H9 (cell line): ENCODE measurements around the gene HOXC12. TPM values are rescaled to one million over a fixed set of nuclear protein-coding genes. Genes with fewer than 3 reads are reported as not detected.

Source experiments
- DNase-seq: peaks from one replicate; pipeline ENCODE4 v3.0.0-alpha.2; 2017
- H2AFZ ChIP-seq: one replicate; pipeline ENCODE4 v1.6.1; 2013; ENCODE audit warnings: mild to moderate bottlenecking, low read length, control low read depth, moderate library complexity
- H2AK5ac ChIP-seq: 2 replicates; pipeline ENCODE4 v1.6.1; 2013; ENCODE audit warnings: low read length, control low read depth, mixed read lengths; ENCODE audit not compliant: insufficient read length
- H2BK120ac ChIP-seq: one replicate; pipeline ENCODE4 v1.6.1; 2013; ENCODE audit warnings: low read depth, mild to moderate bottlenecking, low read length, control low read depth, inconsistent platforms; ENCODE audit not compliant: poor library complexity, severe bottlenecking
- H2BK12ac ChIP-seq: 2 replicates; pipeline ENCODE4 v1.6.1; 2013; ENCODE audit warnings: low read length, control low read depth, mixed read lengths, low read depth; ENCODE audit not compliant: insufficient read length
- H2BK15ac ChIP-seq: 2 replicates; pipeline ENCODE4 v1.6.1; 2013; ENCODE audit warnings: low read depth, low read length, control low read depth
- H2BK20ac ChIP-seq: one replicate; pipeline ENCODE4 v1.6.1; 2013; ENCODE audit warnings: low read depth, mild to moderate bottlenecking, low read length, control low read depth, inconsistent platforms; ENCODE audit not compliant: poor library complexity, severe bottlenecking
- H2BK5ac ChIP-seq: 2 replicates; pipeline ENCODE4 v1.6.1; 2013; ENCODE audit warnings: low read length, control low read depth, mixed read lengths; ENCODE audit not compliant: insufficient read length
- H3K14ac ChIP-seq: 2 replicates; pipeline ENCODE4 v1.6.1; 2013; ENCODE audit warnings: low read length, control low read depth; ENCODE audit not compliant: insufficient read depth
- H3K18ac ChIP-seq: 2 replicates; pipeline ENCODE4 v1.6.1; 2013; ENCODE audit warnings: low read depth, mild to moderate bottlenecking, mixed read lengths, low read length, control low read depth; ENCODE audit not compliant: insufficient read length
- H3K23ac ChIP-seq: 2 replicates; pipeline ENCODE4 v1.6.1; 2013; ENCODE audit warnings: low read length, control low read depth, mixed read lengths, low read depth; ENCODE audit not compliant: insufficient read length
- H3K23me2 ChIP-seq: 2 replicates; pipeline ENCODE4 v1.6.1; 2013; ENCODE audit warnings: low read depth, mild to moderate bottlenecking, mixed read lengths, low read length, control low read depth; ENCODE audit not compliant: insufficient read length, poor library complexity, severe bottlenecking
- H3K27ac ChIP-seq: 2 replicates; pipeline ENCODE4 v1.5.1; 2013; ENCODE audit warnings: low read length, control low read depth, mixed read lengths, low read depth; ENCODE audit not compliant: insufficient read length
- H3K27me3 ChIP-seq: 2 replicates; pipeline ENCODE4 v1.6.1; 2013; ENCODE audit warnings: low read length, control low read depth, inconsistent platforms; ENCODE audit not compliant: insufficient read depth
- H3K4ac ChIP-seq: 2 replicates; pipeline ENCODE4 v1.6.1; 2013; ENCODE audit warnings: low read depth, mild to moderate bottlenecking, control low read depth, inconsistent platforms, low read length, moderate library complexity
- H3K4me1 ChIP-seq: 2 replicates; pipeline ENCODE4 v1.6.1; 2013; ENCODE audit warnings: low read length, control low read depth, inconsistent platforms; ENCODE audit not compliant: insufficient read depth
- H3K4me2 ChIP-seq: 2 replicates; pipeline ENCODE4 v1.6.1; 2013; ENCODE audit warnings: low read length, control low read depth, mixed read lengths; ENCODE audit not compliant: insufficient read length, insufficient read depth
- H3K56ac ChIP-seq: 2 replicates; pipeline ENCODE4 v1.6.1; 2013; ENCODE audit warnings: low read depth, mild to moderate bottlenecking, mixed read lengths, low read length, control low read depth; ENCODE audit not compliant: insufficient read length
- H3K79me1 ChIP-seq: 2 replicates; pipeline ENCODE4 v1.6.1; 2013; ENCODE audit warnings: low read depth, mild to moderate bottlenecking, moderate library complexity, low read length, control low read depth, inconsistent platforms; ENCODE audit not compliant: insufficient read depth, poor library complexity, severe bottlenecking
- H3K79me2 ChIP-seq: 2 replicates; pipeline ENCODE4 v1.6.1; 2013; ENCODE audit warnings: low read length, control low read depth, inconsistent platforms; ENCODE audit not compliant: insufficient read depth
- H3K9ac ChIP-seq: 2 replicates; pipeline ENCODE4 v1.6.1; 2013; ENCODE audit warnings: low read length, control low read depth, mixed read lengths; ENCODE audit not compliant: insufficient read length; ENCODE audit errors: extremely low read depth
- H3K9me3 ChIP-seq: one replicate; pipeline ENCODE4 v1.6.1; 2013; ENCODE audit warnings: low read depth, low read length, inconsistent platforms; ENCODE audit not compliant: control insufficient read depth
- H3T11ph ChIP-seq: one replicate; pipeline ENCODE4 v1.6.1; 2013; ENCODE audit warnings: mild to moderate bottlenecking, low read length, control low read depth, inconsistent platforms
- H4K20me1 ChIP-seq: one replicate; pipeline ENCODE4 v1.6.1; 2013; ENCODE audit not compliant: control insufficient read depth, insufficient read length, insufficient read depth
- H4K5ac ChIP-seq: 2 replicates; pipeline ENCODE4 v1.6.1; 2013; ENCODE audit warnings: low read depth, mild to moderate bottlenecking, mixed read lengths, low read length, control low read depth; ENCODE audit not compliant: insufficient read length
- H4K8ac ChIP-seq: replicated peaks from 2 replicates; pipeline ENCODE4 v1.6.1; 2013; ENCODE audit warnings: low read length, control low read depth, mixed read lengths, low read depth; ENCODE audit not compliant: insufficient read length
- H4K91ac ChIP-seq: 2 replicates; pipeline ENCODE4 v1.6.1; 2013; ENCODE audit warnings: low read depth, mild to moderate bottlenecking, moderate library complexity, mixed read lengths, low read length, control low read depth; ENCODE audit not compliant: insufficient read length
- H3K27ac Mint-ChIP-seq, 3 experiments: 2 replicates in 2 of 3; 3 replicates in 1 of 3; pipeline ENCODE4 v1.8.0; 2020 to 2021; ENCODE audit warnings: mixed read lengths in 3 of 3, mild to moderate bottlenecking in 1 of 3, moderate library complexity in 1 of 3
- H3K27me3 Mint-ChIP-seq: 2 replicates; pipeline ENCODE4 v1.8.0; 2021; ENCODE audit warnings: low read depth, mild to moderate bottlenecking, moderate library complexity, mixed read lengths
- H3K36me3 Mint-ChIP-seq, 3 experiments: 2 replicates in 2 of 3; 3 replicates in 1 of 3; pipeline ENCODE4 v1.8.0; 2020 to 2021; ENCODE audit warnings: low read depth in 3 of 3, mixed read lengths in 3 of 3; ENCODE audit not compliant: insufficient read depth in 1 of 3
- H3K4me1 Mint-ChIP-seq, 2 experiments: 2 replicates each; pipeline ENCODE4 v1.8.0; 2020; ENCODE audit warnings: mixed read lengths in 2 of 2
- H3K4me3 Mint-ChIP-seq, 2 experiments: 2 replicates in 1 of 2; 3 replicates in 1 of 2; pipeline ENCODE4 v1.8.0; 2020 to 2021; ENCODE audit warnings: mild to moderate bottlenecking in 2 of 2, mixed read lengths in 2 of 2, moderate library complexity in 1 of 2
- H3K9me3 Mint-ChIP-seq, 2 experiments: 2 replicates in 1 of 2; 3 replicates in 1 of 2; pipeline ENCODE4 v1.8.0; 2020; ENCODE audit warnings: mild to moderate bottlenecking in 2 of 2, mixed read lengths in 2 of 2, moderate library complexity in 1 of 2
- WGBS: extraction: QIAGEN DNeasy Blood & Tissue Kit; methylation state at CpG from one replicate; pipeline ENCODE4 v1.1.7; 2013; ENCODE audit warnings: missing lambda C conversion rate, low lambda C conversion rate, mixed read lengths; ENCODE audit not compliant: insufficient read length; ENCODE audit errors: extremely low coverage; 5-methylcytosine and 5-hydroxymethylcytosine counted together
- total RNA-seq: library from RNA; stranded (reverse); gene quantifications from 2 replicates; pipeline ENCODE4 v1.2.1, GENCODE V29; 2021
- TF ChIP-seq, protein P1 (sequence below): fragments of 200-600 bp; sonication (generic); conservative IDR thresholded peaks from 3 replicates; pipeline ENCODE4 v1.8.0; 2021; ENCODE audit warnings: antibody characterized with exemption, mild to moderate bottlenecking

The HOXC12 gene
- total RNA-seq, 1 experiment from 2014 or later: not detected

DNA sequence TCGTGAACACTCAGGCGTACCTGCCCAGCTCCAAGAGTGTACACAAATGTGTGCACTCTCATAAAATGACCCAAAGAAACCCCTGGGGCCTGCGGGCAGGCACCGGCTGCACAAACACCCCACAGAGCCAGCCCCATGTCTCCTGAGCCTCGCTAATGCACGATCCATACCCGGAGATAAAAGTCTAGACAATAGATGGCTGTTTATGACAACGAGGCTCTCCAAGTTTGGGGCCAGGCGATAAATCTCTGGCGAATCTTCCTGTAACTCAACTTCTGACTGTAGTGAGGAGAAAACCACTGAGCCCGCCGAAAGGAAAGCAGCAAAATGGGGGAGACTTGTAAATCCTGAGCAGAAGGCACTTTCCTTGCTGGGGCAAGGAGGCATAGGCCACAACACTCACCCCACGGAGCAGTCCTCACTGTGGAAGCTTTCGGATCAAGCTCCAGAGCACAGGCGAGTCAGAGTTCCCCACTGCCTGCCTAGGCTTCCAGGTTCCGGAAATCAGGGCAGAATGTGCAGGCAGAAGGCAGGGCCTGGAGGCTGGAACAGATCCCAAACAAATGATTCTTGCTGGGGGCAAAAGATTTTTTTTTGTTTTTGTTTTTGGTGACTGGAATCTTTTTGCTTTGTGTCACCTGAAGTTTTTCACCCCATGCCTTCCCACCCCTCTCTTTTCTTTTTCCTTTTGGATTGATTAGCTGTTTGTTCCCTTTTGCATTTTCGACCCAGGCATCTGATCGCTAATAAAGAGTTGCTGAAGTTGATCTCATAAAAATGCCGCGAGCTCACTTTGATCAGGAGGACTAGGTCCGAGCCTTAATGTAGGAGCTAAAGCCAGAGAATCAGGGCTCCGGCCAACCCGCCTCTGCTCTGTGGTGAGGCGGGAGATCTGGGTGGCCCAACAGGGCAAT lies 13.8 kb downstream of the HOXC12 start:
- no peak overlapping the region for H2BK15ac ChIP-seq
- no peak overlapping the region for H4K8ac ChIP-seq
- no peak overlapping the region for H3T11ph ChIP-seq
- Mint-ChIP-seq H3K4me3 (no peak overlapping the region), H3K9me3 (peaks cover 2 to 13% of the 10 kb centered on the region in 2 experiments; a peak in 3 of 5 replicates), H3K4me1 (peaks cover 14 to 19% of the 10 kb centered on the region in 2 experiments), H3K27me3 (peaks cover 100% of the 10 kb centered on the region), H3K36me3 (peaks cover 0 to 5% (median 1%) of the 10 kb centered on the region in 3 experiments; a peak in 2 of 7 replicates), H3K27ac (no peak overlapping the region)
- no peak overlapping the region for H4K91ac ChIP-seq
- no peak overlapping the region for H3K4me2 ChIP-seq
- H2BK12ac ChIP-seq: no peak overlapping the region
- no peaks in the 10 kb centered on the region for H3K4me1 ChIP-seq
- no peak overlapping the region for H2BK20ac ChIP-seq
- no peak overlapping the region for H3K56ac ChIP-seq
- H2BK5ac ChIP-seq: no peak overlapping the region
- no peaks in the 10 kb centered on the region for H3K79me2 ChIP-seq
- no peak overlapping the region for H3K18ac ChIP-seq
- H3K27ac ChIP-seq: no peak overlapping the region
- H3K14ac ChIP-seq: no peak overlapping the region
- H3K27me3 ChIP-seq: peaks cover 96% of the 10 kb centered on the region
- no peaks in the 10 kb centered on the region for H4K20me1 ChIP-seq
- DNase-seq: no peak
- H2AFZ ChIP-seq: no peak overlapping the region
- TF ChIP-seq, protein P1, sequence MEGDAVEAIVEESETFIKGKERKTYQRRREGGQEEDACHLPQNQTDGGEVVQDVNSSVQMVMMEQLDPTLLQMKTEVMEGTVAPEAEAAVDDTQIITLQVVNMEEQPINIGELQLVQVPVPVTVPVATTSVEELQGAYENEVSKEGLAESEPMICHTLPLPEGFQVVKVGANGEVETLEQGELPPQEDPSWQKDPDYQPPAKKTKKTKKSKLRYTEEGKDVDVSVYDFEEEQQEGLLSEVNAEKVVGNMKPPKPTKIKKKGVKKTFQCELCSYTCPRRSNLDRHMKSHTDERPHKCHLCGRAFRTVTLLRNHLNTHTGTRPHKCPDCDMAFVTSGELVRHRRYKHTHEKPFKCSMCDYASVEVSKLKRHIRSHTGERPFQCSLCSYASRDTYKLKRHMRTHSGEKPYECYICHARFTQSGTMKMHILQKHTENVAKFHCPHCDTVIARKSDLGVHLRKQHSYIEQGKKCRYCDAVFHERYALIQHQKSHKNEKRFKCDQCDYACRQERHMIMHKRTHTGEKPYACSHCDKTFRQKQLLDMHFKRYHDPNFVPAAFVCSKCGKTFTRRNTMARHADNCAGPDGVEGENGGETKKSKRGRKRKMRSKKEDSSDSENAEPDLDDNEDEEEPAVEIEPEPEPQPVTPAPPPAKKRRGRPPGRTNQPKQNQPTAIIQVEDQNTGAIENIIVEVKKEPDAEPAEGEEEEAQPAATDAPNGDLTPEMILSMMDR: no peak
- WGBS: no CpG with 5 or more reads among the region's 24 CpGs
- H3K23me2 ChIP-seq: no peaks in the 10 kb centered on the region
- H3K4ac ChIP-seq: no peak overlapping the region
- H3K79me1 ChIP-seq: no peaks in the 10 kb centered on the region
- H4K5ac ChIP-seq: no peak overlapping the region
- no peak overlapping the region for H3K9ac ChIP-seq
- no peak overlapping the region for H3K23ac ChIP-seq
- no peaks in the 10 kb centered on the region for H3K9me3 ChIP-seq
- no peak overlapping the region for H2BK120ac ChIP-seq
- H2AK5ac ChIP-seq: no peak overlapping the region
